ENCODE measurements around the gene IBA57. TPM values are rescaled to one million over a fixed set of nuclear protein-coding genes. Genes with fewer than 3 reads are reported as not detected.

Gene IBA57
- total and polyA plus RNA-seq, 2 of the 8 experiments (the other 6 are each of a cell fraction or from before 2014, with no cell fraction given): 2.6 to 5.9 TPM

DNA sequence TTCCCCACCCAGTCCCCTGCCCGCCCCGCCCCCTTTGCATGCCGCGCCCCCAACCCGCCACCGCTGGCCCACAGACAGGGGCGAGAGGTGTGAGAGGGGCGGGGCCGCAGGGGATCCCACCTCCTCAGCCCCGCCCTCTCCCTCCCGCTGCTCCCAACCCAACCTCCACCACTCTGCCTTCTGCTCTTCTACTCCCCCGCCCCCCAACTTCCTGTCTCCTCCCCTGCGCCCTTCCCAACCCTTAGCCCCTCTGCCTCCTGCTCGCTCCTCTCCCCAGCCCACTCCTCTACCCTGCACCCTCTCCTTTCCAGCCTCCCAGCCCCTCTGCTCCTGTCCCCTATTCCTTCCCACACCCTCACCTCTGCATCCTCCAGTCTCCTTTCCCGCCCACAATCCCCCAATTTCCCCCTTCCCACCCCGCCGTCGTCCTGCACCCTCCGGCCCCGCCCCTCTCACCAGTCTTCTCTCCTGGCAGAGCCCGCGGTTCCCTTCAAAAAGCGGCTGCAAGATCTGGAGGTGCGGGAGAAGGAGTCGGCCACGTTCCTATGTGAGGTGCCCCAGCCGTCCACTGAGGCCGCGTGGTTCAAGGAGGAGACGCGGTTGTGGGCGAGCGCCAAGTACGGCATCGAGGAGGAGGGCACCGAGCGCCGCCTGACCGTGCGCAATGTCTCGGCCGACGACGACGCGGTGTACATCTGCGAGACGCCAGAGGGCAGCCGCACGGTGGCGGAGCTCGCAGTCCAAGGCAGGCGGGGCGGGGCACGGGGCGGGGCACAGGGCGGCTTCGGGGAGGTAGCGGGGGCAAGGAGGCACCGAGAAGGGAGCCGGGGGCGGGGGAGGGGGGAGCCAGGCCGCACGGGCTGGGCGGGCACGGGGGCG is 47.6 kb downstream of the IBA57 start (continued):
- TF ChIP-seq CTBP2 (IDR thresholded peaks at IDR 0.05; ENCODE audit: borderline replicate concordance, insufficient read depth, insufficient read length, low read length) (no peak), FOSL1 (IDR thresholded peaks at IDR 0.05; ENCODE audit: insufficient read depth, low read depth, low read length) (no peak), MAFK (IDR thresholded peaks at IDR 0.05; ENCODE audit: low read depth, low read length) (no peak), SRF (IDR thresholded peaks at IDR 0.05; ENCODE audit: low read depth, low read length) (no peak), SAP30 (IDR thresholded peaks at IDR 0.05; ENCODE audit: insufficient read depth, insufficient replicate concordance, low read length) (no peak), CHD2 (IDR thresholded peaks at IDR 0.05; ENCODE audit: low read length) (no peak), POLR2AphosphoS5 (IDR thresholded peaks at IDR 0.05; ENCODE audit: low read depth, low read length) (peak; percentile 49), JUN (IDR thresholded peaks at IDR 0.05; ENCODE audit: low read depth, low read length) (no peak), POLR2A (IDR thresholded peaks at IDR 0.05; ENCODE audit: control extremely low read depth in 1 of 2, low read depth in 2 of 2, low read length in 2 of 2) (no peak; a peak in 1 of 3 replicates), BRCA1 (IDR thresholded peaks at IDR 0.05; ENCODE audit: low read depth, low read length) (no peak), HDAC2 (IDR thresholded peaks at IDR 0.05; ENCODE audit: borderline replicate concordance in 1 of 2, low read depth in 2 of 2, low read length in 2 of 2) (no peak), SIX5 (IDR thresholded peaks at IDR 0.05; ENCODE audit: low read depth, low read length) (no peak), JUND (IDR thresholded peaks at IDR 0.05; ENCODE audit: low read length) (no peak), ATF3 (IDR thresholded peaks at IDR 0.05; ENCODE audit: insufficient read depth, low read depth, low read length) (no peak), ASH2L (IDR thresholded peaks at IDR 0.05; ENCODE audit: low read length) (no peak), KDM4A (IDR thresholded peaks at IDR 0.05; ENCODE audit: low read depth, low read length, severe bottlenecking) (no peak), ATF2 (IDR thresholded peaks at IDR 0.05; ENCODE audit: low read length) (no peak), TBP (IDR thresholded peaks at IDR 0.05; ENCODE audit: low read depth, low read length) (peak; percentile 13; the same call in 1 of the 2 replicates), PHF8 (conservative IDR thresholded peaks at IDR 0.05; ENCODE audit: low read depth, low read length) (peak; percentile 37; the same call in 1 of the 2 replicates), BCL11A (IDR thresholded peaks at IDR 0.05; ENCODE audit: low read depth in 2 of 2, low read length in 2 of 2) (no peak)
- TF ChIP-seq, protein P1, sequence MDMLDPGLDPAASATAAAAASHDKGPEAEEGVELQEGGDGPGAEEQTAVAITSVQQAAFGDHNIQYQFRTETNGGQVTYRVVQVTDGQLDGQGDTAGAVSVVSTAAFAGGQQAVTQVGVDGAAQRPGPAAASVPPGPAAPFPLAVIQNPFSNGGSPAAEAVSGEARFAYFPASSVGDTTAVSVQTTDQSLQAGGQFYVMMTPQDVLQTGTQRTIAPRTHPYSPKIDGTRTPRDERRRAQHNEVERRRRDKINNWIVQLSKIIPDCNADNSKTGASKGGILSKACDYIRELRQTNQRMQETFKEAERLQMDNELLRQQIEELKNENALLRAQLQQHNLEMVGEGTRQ (IDR thresholded peaks at IDR 0.05; ENCODE audit: low read length): no peak
